Smooth muscle cell (in vitro differentiated cells): Measurements from ENCODE around the gene GALNT2. TPM values are rescaled to one million over a fixed set of nuclear protein-coding genes. Genes with fewer than 3 reads are reported as not detected.

Experiments
- DNase-seq: peaks from one replicate; lab custom pipeline; 2025; ENCODE audit not compliant: unreplicated experiment; lab: John Stamatoyannopoulos, UW
- H2AFZ ChIP-seq: fragments of 200-600 bp; sonication (generic); 2 replicates; pipeline ENCODE4 v1.6.0; 2016; ENCODE audit warnings: antibody characterized with exemption, low read depth, mild to moderate bottlenecking
- H3F3A ChIP-seq: fragments of 200-600 bp; sonication (generic); 2 replicates; pipeline ENCODE4 v1.6.0; 2017; ENCODE audit warnings: antibody characterized with exemption, low read depth
- H3K27ac ChIP-seq: fragments of 200-600 bp; sonication (generic); 2 replicates; pipeline ENCODE4 v1.5.1; 2016; ENCODE audit warnings: low read depth, mild to moderate bottlenecking
- H3K27me3 ChIP-seq: fragments of 200-600 bp; sonication (generic); 2 replicates; pipeline ENCODE4 v1.6.1; 2016; ENCODE audit warnings: low read depth, mild to moderate bottlenecking
- H3K36me3 ChIP-seq: fragments of 200-600 bp; sonication (generic); 2 replicates; pipeline ENCODE4 v1.5.1; 2016; ENCODE audit warnings: low read depth
- H3K4me1 ChIP-seq: fragments of 200-600 bp; sonication (generic); 2 replicates; pipeline ENCODE4 v1.5.1; 2016; ENCODE audit warnings: low read depth
- H3K4me2 ChIP-seq: fragments of 200-600 bp; sonication (generic); 2 replicates; pipeline ENCODE4 v1.6.0; 2016; ENCODE audit warnings: mild to moderate bottlenecking
- H3K4me3 ChIP-seq: fragments of 200-600 bp; sonication (generic); 2 replicates; pipeline ENCODE4 v1.5.1; 2016; ENCODE audit warnings: mild to moderate bottlenecking
- H3K79me2 ChIP-seq: fragments of 200-600 bp; sonication (generic); 2 replicates; pipeline ENCODE4 v1.6.0; 2016; ENCODE audit warnings: low read depth, mild to moderate bottlenecking
- H3K9ac ChIP-seq: fragments of 200-600 bp; sonication (generic); 2 replicates; pipeline ENCODE4 v1.6.0; 2016; ENCODE audit warnings: low read depth
- H3K9me3 ChIP-seq: fragments of 200-600 bp; sonication (generic); replicated peaks from 2 replicates; pipeline ENCODE4 v1.5.1; 2016; ENCODE audit warnings: low read depth
- H4K20me1 ChIP-seq: fragments of 200-600 bp; sonication (generic); 2 replicates; pipeline ENCODE4 v1.6.0; 2016; ENCODE audit warnings: low read depth
- WGBS: methylation state at CpG from one replicate; pipeline ENCODE4 v1.1.7; 2016; ENCODE audit warnings: low lambda C conversion rate; 5-methylcytosine and 5-hydroxymethylcytosine counted together
- polyA plus RNA-seq: library from polyadenylated mRNA; unstranded; fragments of >200 nt; fragmentation: Nextera tagmentation; extraction: Ambion mirVana; gene quantifications from 2 replicates; pipeline ENCODE4 v1.2.1, GENCODE V29; 2016
- total RNA-seq: library from RNA; depleted of rRNA; stranded (reverse); fragments of >200 nt; gene quantifications from 2 replicates; pipeline ENCODE4 v1.2.3, GENCODE V29; 2014
- TF ChIP-seq, protein P1 (sequence below): fragments of 200-600 bp; sonication (generic); IDR thresholded peaks from 2 replicates; pipeline ENCODE4 v1.5.1; 2017; ENCODE audit warnings: borderline replicate concordance, mild to moderate bottlenecking, antibody characterized with exemption; ENCODE audit not compliant: insufficient read depth, poor library complexity, severe bottlenecking

The GALNT2 gene
- total and polyA plus RNA-seq, 2 experiments from 2014 or later = 76.4 to 152 TPM

DNA sequence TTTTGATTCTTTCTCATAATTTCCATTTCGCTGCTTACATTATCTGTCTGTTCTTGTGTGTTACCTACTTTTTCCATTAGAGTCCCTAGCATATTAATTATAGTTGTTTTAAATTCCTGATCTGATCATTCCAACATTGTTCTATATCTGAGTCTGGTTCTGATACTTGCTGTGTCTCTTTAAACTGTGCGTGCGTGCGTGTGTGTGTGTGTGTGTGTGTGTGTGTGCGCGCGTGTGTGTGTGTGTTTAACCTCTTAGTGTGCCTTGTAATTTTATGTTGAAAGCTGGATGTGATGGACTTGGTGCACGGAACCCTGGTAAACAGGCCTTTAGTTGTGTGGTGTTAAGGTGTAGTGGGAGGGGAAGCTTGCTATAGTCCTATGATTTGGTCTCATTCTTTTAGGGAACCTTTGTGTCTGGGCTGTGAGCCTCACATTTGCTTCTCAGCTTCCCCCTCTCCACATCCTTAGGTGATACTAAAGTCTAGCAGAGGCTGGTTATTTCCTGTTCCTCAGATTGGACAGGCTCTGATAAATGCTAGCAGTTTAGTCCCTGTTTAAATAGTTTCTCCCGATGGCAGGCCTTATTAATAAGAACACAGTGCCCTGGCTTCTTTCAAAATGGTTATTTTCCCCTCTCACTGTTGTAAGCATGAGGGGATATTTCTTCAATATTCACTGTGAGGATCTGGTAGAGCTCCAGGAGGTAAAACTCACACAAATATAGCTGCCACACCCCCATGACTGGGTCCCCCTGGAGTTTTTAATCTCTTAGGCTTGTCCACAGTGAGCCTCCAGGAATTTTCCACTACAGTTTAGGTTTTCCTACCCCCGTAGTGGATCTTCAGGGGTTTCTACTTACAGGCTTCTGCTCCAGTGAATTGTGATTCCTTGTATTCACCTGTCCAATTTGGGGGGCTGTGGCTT lies 118.3 kb downstream of the GALNT2 start:
- Histone ChIP-seq H3K27ac (peak overlapping the region; percentile 52), H3K9me3 (no peaks in the 10 kb centered on the region), H3K4me3 (no peak overlapping the region), H3K36me3 (peaks cover 3% of the 10 kb centered on the region), H2AFZ (no peak overlapping the region), H3K4me2 (peak overlapping the region; percentile 34), H3K4me1 (no peaks in the 10 kb centered on the region), H3K27me3 (no peaks in the 10 kb centered on the region), H3K79me2 (peaks cover 50% of the 10 kb centered on the region), H3K9ac (peak overlapping the region; percentile 10), H4K20me1 (peaks cover 76% of the 10 kb centered on the region), H3F3A (no peaks in the 10 kb centered on the region)
- TF ChIP-seq, protein P1, sequence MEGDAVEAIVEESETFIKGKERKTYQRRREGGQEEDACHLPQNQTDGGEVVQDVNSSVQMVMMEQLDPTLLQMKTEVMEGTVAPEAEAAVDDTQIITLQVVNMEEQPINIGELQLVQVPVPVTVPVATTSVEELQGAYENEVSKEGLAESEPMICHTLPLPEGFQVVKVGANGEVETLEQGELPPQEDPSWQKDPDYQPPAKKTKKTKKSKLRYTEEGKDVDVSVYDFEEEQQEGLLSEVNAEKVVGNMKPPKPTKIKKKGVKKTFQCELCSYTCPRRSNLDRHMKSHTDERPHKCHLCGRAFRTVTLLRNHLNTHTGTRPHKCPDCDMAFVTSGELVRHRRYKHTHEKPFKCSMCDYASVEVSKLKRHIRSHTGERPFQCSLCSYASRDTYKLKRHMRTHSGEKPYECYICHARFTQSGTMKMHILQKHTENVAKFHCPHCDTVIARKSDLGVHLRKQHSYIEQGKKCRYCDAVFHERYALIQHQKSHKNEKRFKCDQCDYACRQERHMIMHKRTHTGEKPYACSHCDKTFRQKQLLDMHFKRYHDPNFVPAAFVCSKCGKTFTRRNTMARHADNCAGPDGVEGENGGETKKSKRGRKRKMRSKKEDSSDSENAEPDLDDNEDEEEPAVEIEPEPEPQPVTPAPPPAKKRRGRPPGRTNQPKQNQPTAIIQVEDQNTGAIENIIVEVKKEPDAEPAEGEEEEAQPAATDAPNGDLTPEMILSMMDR = no peak
- 77% methylated on average over 10 of the region's 10 CpGs for WGBS
- DNase-seq = no peak

DNA sequence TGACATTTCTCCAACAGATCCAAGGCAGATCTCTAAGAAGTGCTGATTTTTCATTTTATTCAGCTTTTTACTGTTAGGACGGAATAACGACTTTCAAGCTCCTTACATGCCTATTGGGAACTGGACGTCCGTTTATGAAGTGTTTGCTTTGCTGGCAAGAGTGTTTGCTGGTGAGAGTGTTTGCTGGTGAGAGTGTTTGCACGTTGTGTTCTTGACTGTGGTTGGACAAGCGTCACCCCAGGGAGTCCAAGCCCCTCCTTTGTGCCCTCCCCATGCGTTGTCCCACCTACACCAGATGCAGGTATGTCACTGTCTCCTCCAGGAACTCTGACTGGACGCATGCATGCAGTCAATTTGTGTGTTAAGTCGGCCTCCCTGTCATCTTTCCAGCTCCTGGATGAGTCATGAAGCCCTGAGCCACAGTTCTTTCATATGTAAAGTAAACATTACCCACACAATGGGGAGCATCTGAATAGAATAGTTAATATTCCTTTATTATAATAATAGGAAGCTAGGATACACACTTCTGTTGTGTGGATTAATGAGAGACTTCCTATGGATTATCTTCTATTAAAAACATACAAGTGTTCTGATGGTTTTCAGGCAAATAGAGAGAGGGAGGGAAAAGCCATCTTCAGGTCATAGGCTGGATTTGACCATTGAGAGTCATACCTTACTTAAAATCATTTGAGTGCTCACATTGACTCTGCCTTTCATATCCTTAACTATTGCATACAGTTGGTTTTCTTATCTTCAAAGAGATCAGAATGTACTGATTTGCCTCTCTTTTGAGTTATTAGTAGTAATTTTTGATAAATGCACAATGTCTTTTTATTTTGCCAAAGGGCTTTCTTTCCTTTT lies 119.2 kb downstream of the GALNT2 start:
- Histone ChIP-seq H3K27me3 (no peaks in the 10 kb centered on the region), H4K20me1 (peaks cover 76% of the 10 kb centered on the region), H3F3A (no peaks in the 10 kb centered on the region), H3K79me2 (peaks cover 48% of the 10 kb centered on the region), H3K27ac (peak overlapping the region; percentile 67), H3K4me3 (no peak overlapping the region), H3K9me3 (no peaks in the 10 kb centered on the region), H2AFZ (no peak overlapping the region), H3K4me2 (peak overlapping the region; percentile 34), H3K4me1 (peaks cover 4% of the 10 kb centered on the region), H3K36me3 (no peaks in the 10 kb centered on the region), H3K9ac (peak overlapping the region; percentile 10)
- 31% methylated on average over 9 of the region's 9 CpGs for WGBS
- DNase-seq = no peak
- TF ChIP-seq, protein P1 = no peak

DNA sequence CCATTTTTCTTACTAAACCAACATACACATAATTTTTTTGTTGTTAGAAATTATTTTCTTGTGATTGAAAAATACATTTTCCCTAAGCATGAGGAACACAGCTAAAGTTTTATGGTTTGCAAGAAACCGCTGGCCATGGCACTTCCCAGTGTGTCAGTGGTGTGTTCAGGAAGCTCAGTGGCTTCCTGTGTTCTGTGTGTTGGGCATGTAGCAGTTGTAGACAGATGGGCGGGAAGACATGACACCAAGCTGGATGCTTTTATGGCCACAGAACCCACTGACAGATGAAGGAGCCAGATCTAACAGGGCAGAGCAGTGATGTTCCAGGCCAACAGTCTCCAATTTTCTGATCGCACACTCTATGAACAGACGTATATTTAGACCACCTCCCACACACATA lies 119.8 kb downstream of the GALNT2 start:
- Histone ChIP-seq H3K79me2 (peaks cover 43% of the 10 kb centered on the region), H2AFZ (no peak overlapping the region), H3K4me2 (no peak overlapping the region), H3K4me1 (peaks cover 4% of the 10 kb centered on the region), H3K9ac (no peak overlapping the region), H3K27ac (peak overlapping the region; percentile 67), H3K36me3 (no peaks in the 10 kb centered on the region), H3K9me3 (no peaks in the 10 kb centered on the region), H4K20me1 (peaks cover 76% of the 10 kb centered on the region), H3F3A (no peaks in the 10 kb centered on the region), H3K4me3 (no peak overlapping the region), H3K27me3 (no peaks in the 10 kb centered on the region)
- 94% methylated on average over 4 of the region's 4 CpGs for WGBS
- TF ChIP-seq, protein P1 = no peak
- DNase-seq = no peak
